Measurements from ENCODE around the gene CKLF.

GRCh38 chr16:66574081-66574480 is 21.7 kb downstream of the CKLF start:
- TF ChIP-seq CTCF (IDR thresholded peaks at IDR 0.05): no peak
- TF ChIP-seq POLR2A (IDR thresholded peaks at IDR 0.05): no peak
